Heart left ventricle (tissue), 16 donors: ENCODE data around the gene SEC24B. TPM values are rescaled to one million over a fixed set of nuclear protein-coding genes. Genes with fewer than 3 reads are reported as not detected.

Experiments used
- ATAC-seq, 4 donors: fragments of 200-7000 bp; cut with Tn5 transposase; one replicate each; pipeline ENCODE4 v1.9.1; 2020 to 2022; ENCODE audit warnings: moderate library complexity in 4 of 4, mild to moderate bottlenecking in 3 of 4, moderate number of reproducible peaks in 1 of 4
- DNase-seq, 5 donors: peaks; one replicate each; pipeline ENCODE4 v3.0.0-alpha.2; 2020
- H3K27ac ChIP-seq, 12 donors: fragments of 200-600 bp; sonication (generic) in 4 of 12; one replicate each; pipeline versions ENCODE4 v1.5.0 to v1.8.0; 2016 to 2022; ENCODE audit warnings: mild to moderate bottlenecking in 2 of 12
- H3K27me3 ChIP-seq, 9 donors: fragments of 200-600 bp; sonication (generic) in 2 of 9; one replicate each; pipeline versions ENCODE4 v1.5.1 to v1.8.0; 2016 to 2022; ENCODE audit warnings: mild to moderate bottlenecking in 3 of 9
- H3K36me3 ChIP-seq, 9 donors: fragments of 200-600 bp; sonication (generic) in 2 of 9; one replicate each; pipeline versions ENCODE4 v1.5.0 to v1.8.0; 2018 to 2022; ENCODE audit warnings: mild to moderate bottlenecking in 2 of 9
- H3K4me1 ChIP-seq, 12 donors: fragments of 200-600 bp; sonication (generic) in 4 of 12; one replicate each; pipeline versions ENCODE4 v1.5.0 to v1.8.0; 2016 to 2022; ENCODE audit warnings: mild to moderate bottlenecking in 3 of 12
- H3K4me3 ChIP-seq, 12 donors: fragments of 200-600 bp; sonication (generic) in 4 of 12; one replicate each; pipeline versions ENCODE4 v1.5.0 to v1.8.0; 2017 to 2022; ENCODE audit warnings: mild to moderate bottlenecking in 9 of 12, moderate library complexity in 4 of 12
- H3K9me3 ChIP-seq, 12 donors: fragments of 200-600 bp; sonication (generic) in 4 of 12; one replicate each; pipeline versions ENCODE4 v1.5.0 to v1.8.0; 2016 to 2022; ENCODE audit warnings: mild to moderate bottlenecking in 1 of 12
- POLR2A ChIP-seq, 2 donors: fragments of 450-650 bp; IDR thresholded peaks; one replicate each; pipeline ENCODE4 v1.6.1; 2017; ENCODE audit warnings: antibody characterized with exemption in 2 of 2, mild to moderate bottlenecking in 2 of 2, moderate library complexity in 2 of 2
- WGBS, 4 donors: extraction: QIAGEN DNeasy Blood & Tissue Kit in 2 of 4; methylation state at CpG; one replicate each; pipeline versions ENCODE4 v1.1.5 to v1.1.7; 2013 to 2018; 5-methylcytosine and 5-hydroxymethylcytosine counted together
- intact Hi-C, 10 donors: fragments of 100-400 bp; cut with DNase I; formaldehyde crosslinking; loops; one replicate each; pipeline versions ENCODE4 v1.11.1 to v1.14.2; 2022
- polyA plus RNA-seq, 2 donors: library from polyadenylated mRNA; stranded (reverse); fragments of 200-250 nt; gene quantifications; one replicate each; pipeline ENCODE4 v1.2.3, GENCODE V29; 2013
- total RNA-seq, 9 donors: library from RNA; depleted of rRNA in 2 of 9; stranded (reverse); fragments of >200 nt in 2 of 9; fragmentation: NEBNext Ultra II Directional in 3 of 9; extraction: Animal tissue kit (Norgen Biotek cat#: 25700) in 3 of 9; gene quantifications; one replicate each; pipeline versions ENCODE4 v1.1.0 to v1.2.4, GENCODE V29; 2016 to 2023
- TF ChIP-seq, protein P1 (sequence below), 12 donors: fragments of 200-600 bp; sonication (generic) in 4 of 12; IDR thresholded peaks; one replicate each; pipeline versions ENCODE4 v1.5.0 to v1.8.0; 2018 to 2022; ENCODE audit warnings: antibody characterized with exemption in 12 of 12, mild to moderate bottlenecking in 5 of 12
- donor health status: ischemic (EF 13 %, LVEDD 7.1; RV severe dilation, severe dysfunction).
- donor health status: healthy with polysubstance abuse.
- donor health status: DM: no; HTN: yes; CAD: no.
- donor health status: DM: no; HTN: no; CAD: no.
- donor health status: ischemic (EF 25% LVEDD 6.9; RV normal size, moderate dysfunction).
- donor health status: ischemic (EF 25% LVEDD 5.7; RV mildly dilated, moderate dysfunction).
- donor health status: healthy.
- donor health status: DM: yes; HTN: yes; CAD: no.
- donor health status: ischemic (EF 35%, LVEDD 5.7; RV mildly dilated, moderate dysfunction).
- donor health status: nonischemic (EF 11% LVEDD 7.7; RV severe dilation, severe dysfunction).
- donor health status: DM: yes; HTN: yes; CAD: no.
- donor health status: PGD.
- donor health status: ischemic (EF 29% LVEDD 5.4; RV normal size, mild dysfunction).
- donor health status: nonischemic (EF 23%, LVEDD 6.1; RV moderate dilation, normal function).

Gene SEC24B
- total and polyA plus RNA-seq, 11 donors, result 5.8 to 34.8 (median 25.2) TPM

DNA sequence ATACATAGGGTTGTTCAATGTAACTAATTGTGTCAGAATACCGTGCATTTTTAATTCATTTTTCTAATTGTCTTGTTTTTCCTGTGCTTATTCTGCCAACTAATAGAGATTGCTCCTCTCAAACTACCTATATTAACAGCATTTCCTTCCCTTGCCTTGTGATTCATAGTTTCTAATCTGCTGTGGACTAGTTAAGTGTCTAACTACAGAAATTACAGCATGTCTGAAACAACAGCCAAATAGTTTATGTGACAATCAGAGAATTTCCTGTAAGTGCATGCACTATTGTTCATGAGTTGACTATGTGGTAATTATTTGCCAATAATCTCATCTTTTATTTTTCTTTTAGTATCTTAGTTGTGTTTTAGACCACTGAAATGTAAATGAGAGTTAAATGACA is 4.1 kb upstream of the SEC24B start:
- H3K9me3 ChIP-seq, result no peaks in the 10 kb centered on the region
- WGBS, 4 donors, result 56 to 76% (median 66%) methylated on average over 1 of the region's 1 CpG
- ATAC-seq (no peak), DNase-seq (no peak)
- intact Hi-C loops, result loop anchor here in 5 of 10 donors (5.0 to 10.0 kb wide), 4 partner anchors 225 to 275 kb away; partner anchors contain the start of gene CASP6 (in 1 of the 5)
- H3K27me3 ChIP-seq, result no peaks in the 10 kb centered on the region
- no peak overlapping the region for H3K27ac ChIP-seq
- peaks cover 0 to 12% (median 7%) of the 10 kb centered on the region in 12 donors for H3K4me1 ChIP-seq
- H3K36me3 ChIP-seq, result peaks cover 0 to 9% (median 0%) of the 10 kb centered on the region in 9 donors
- no peak overlapping the region for H3K4me3 ChIP-seq
- TF ChIP-seq, protein P1, sequence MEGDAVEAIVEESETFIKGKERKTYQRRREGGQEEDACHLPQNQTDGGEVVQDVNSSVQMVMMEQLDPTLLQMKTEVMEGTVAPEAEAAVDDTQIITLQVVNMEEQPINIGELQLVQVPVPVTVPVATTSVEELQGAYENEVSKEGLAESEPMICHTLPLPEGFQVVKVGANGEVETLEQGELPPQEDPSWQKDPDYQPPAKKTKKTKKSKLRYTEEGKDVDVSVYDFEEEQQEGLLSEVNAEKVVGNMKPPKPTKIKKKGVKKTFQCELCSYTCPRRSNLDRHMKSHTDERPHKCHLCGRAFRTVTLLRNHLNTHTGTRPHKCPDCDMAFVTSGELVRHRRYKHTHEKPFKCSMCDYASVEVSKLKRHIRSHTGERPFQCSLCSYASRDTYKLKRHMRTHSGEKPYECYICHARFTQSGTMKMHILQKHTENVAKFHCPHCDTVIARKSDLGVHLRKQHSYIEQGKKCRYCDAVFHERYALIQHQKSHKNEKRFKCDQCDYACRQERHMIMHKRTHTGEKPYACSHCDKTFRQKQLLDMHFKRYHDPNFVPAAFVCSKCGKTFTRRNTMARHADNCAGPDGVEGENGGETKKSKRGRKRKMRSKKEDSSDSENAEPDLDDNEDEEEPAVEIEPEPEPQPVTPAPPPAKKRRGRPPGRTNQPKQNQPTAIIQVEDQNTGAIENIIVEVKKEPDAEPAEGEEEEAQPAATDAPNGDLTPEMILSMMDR (IDR thresholded peaks at IDR 0.05), result no peak
- TF ChIP-seq POLR2A (IDR thresholded peaks at IDR 0.05), result no peak

- Histone ChIP-seq H3K4me1 (peaks cover 10 to 37% (median 31%) of the 10 kb centered on the region in 12 donors), H3K9me3 (no peaks in the 10 kb centered on the region), H3K27me3 (no peaks in the 10 kb centered on the region), H3K27ac (peak overlapping the region in 11 of 12 donors; percentile 82 to 95 (median 93)), H3K4me3 (peak overlapping the region in 3 of 12 donors; percentile 72 to 85 (median 83)), H3K36me3 (peaks cover 0 to 9% (median 0%) of the 10 kb centered on the region in 9 donors)
- intact Hi-C loops, result loop anchor here (2.0 to 10.0 kb wide), 13 partner anchors 35 to 390 kb away; partner anchors contain the start of genes GAR1 (in 5 of the 10), CASP6 (in 3 of the 10), MCUB (in 1 of the 10) and PLA2G12A (in 1 of the 10)
- WGBS, 4 donors, result 75 to 93% (median 83%) methylated on average over 1 of the region's 1 CpG
- no peak for ATAC-seq
- TF ChIP-seq, protein P1 (IDR thresholded peaks at IDR 0.05), result no peak
- TF ChIP-seq POLR2A (IDR thresholded peaks at IDR 0.05), result no peak
- DNase-seq, result no peak
These were observed 1.4 kb upstream of the SEC24B start for GRCh38 chr4:109432203-109432602.

- ATAC-seq, result no peak
- Histone ChIP-seq H3K9me3 (no peaks in the 10 kb centered on the region), H3K4me3 (peak overlapping the region; percentile 72 to 98 (median 84)), H3K27ac (peak overlapping the region; percentile 82 to 95 (median 93)), H3K27me3 (no peaks in the 10 kb centered on the region), H3K36me3 (peaks cover 0 to 9% (median 0%) of the 10 kb centered on the region in 9 donors), H3K4me1 (peaks cover 10 to 40% (median 33%) of the 10 kb centered on the region in 12 donors)
- DNase-seq, result no peak
- intact Hi-C loops, result loop anchor here (1.0 to 10.0 kb wide), 14 partner anchors 35 to 390 kb away; partner anchors contain the start of genes GAR1 (in 5 of the 10), CASP6 (in 3 of the 10), MCUB (in 2 of the 10) and PLA2G12A (in 1 of the 10)
- WGBS, 4 donors, result 22 to 32% (median 24%) methylated on average over 3 of the region's 3 CpGs
- TF ChIP-seq, protein P1 (IDR thresholded peaks at IDR 0.05), result no peak
- no peak for TF ChIP-seq POLR2A (IDR thresholded peaks at IDR 0.05)
These were observed 919 bp upstream of the SEC24B start for GRCh38 chr4:109432696-109433095.
